IPS-NIHi7 (cell line): Measurements from ENCODE around the gene RAB5A.
"Not testable (repeated sequence)": the region's sequence is repeated elsewhere in the genome, so short reads cannot be mapped to it uniquely, and the experiment has no call there.

Experiments used
- DNase-seq: peaks from one replicate; pipeline ENCODE4 v3.0.0; 2012; ENCODE audit warnings: mixed read lengths; ENCODE audit errors: extremely low spot score

RAB5A gene

DNA sequence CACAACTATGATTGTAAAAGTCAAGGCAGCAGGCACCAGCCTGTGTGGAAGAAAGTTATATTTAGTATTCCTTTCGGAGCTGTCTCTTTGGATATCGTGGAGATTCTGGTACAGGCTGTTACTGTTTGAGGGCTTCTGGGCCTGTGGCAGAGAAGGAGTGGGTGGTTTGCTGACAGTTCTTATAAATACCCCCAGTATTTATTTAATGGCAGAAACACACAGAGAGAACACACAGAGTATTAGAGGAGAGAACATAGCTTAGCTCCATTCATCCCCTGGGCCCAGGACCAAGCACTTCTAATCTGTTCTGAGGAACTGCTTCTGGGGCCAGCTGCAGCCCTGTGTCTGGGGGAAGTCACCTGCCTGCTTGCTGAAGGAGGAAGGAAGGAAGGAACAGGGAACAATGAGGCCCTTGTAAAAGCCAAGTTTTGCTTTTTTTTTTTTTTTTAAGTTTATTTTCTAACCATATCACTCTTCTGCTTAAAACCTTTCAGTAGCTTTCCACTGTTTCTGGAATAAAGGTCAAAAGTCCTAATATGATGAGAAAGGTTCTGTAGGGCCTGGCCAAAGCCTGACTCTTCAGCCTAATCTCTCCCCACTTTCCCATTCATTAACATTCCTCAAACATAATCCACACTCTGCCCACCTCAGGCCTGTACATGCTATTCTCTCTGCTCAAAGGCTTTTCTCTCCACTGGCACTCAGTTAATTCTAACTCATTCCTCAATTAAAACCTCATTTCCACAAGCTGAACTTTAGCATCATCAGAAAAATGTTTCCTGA lies 76.9 kb downstream of the RAB5A start:
- no peak for DNase-seq

DNA sequence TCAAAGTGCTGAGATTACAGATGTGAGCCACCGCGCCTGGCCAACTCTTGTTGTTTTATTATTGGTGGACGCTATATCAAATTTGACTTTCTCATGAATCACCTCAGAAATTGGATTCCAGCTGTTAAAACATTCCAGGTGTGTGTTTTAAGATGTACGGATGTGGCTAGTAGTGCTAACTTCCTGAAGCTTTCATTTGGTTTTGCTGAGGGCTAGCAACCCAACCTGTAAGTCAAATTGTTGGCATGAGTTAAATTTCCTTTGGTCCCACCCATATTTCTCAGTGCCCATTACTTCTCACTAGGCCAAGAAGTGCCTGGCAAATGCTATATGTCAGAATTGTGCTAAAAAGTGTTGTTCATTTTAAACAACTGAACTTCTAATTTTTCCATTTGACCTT lies 80.2 kb downstream of the RAB5A start:
- DNase-seq: no peak

DNA sequence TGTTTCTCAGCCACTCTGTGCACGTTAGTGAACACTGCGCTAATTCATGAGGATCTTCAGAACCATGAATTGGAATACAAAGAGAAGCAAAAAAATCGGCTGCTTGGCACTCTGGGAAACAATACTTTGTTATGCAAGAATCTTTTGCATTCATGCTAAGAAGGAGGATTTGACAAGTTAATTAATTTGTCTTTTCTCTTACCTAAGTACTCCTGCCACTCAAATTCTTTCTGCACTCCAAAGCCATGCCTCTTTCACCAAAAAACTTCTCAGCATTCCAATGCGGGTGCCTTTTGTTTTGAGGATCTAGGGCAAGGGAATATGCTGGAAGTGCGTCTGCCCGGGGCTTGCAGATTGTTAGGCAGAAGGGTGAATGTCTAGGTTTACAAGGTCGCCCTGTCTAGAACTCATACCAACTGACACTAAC lies 82.0 kb downstream of the RAB5A start:
- no peak for DNase-seq

DNA sequence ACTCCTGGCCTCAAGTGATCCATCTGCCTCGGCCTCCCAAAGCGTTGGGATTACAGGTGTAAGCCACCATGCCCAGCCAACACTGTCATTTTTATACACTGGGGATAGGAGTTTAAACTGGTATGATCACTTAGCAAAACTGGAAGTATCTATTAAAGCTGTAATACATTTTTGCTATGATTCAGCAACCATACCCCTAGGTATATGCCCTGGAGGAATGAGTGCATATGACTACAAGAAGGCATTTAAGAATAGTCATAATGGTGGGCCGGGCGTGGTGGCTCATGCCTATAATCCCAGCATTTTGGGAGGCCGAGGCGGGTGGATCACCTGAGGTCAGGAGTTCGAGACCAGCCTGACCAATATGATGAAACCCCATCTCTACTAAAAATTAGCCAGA lies 85.0 kb downstream of the RAB5A start:
- DNase-seq: not testable (repeated sequence)
